Keratinocyte (primary cell): ENCODE data around the gene TUBGCP6.
"Not testable (repeated sequence)": the region's sequence is repeated elsewhere in the genome, so short reads cannot be mapped to it uniquely, and the experiment has no call there.

Source experiments
- EZH2 ChIP-seq: IDR thresholded peaks from one replicate; pipeline ENCODE4 v1.6.1; 2012; ENCODE audit warnings: inconsistent platforms, mild to moderate bottlenecking, low read length, moderate library complexity
- TF ChIP-seq, protein P1 (sequence below), 3 experiments: IDR thresholded peaks in 1 of 3; conservative IDR thresholded peaks in 1 of 3; optimal IDR thresholded peaks in 1 of 3; 2 replicates in 2 of 3; 3 replicates in 1 of 3; pipeline versions ENCODE3 to v1.5.1; 2011; ENCODE audit warnings: low read length in 3 of 3, mild to moderate bottlenecking in 3 of 3, moderate library complexity in 2 of 3, control low read depth in 1 of 3, inconsistent platforms in 1 of 3; ENCODE audit not compliant: insufficient read depth in 2 of 3; ENCODE audit errors: extremely low read depth in 1 of 3

DNA sequence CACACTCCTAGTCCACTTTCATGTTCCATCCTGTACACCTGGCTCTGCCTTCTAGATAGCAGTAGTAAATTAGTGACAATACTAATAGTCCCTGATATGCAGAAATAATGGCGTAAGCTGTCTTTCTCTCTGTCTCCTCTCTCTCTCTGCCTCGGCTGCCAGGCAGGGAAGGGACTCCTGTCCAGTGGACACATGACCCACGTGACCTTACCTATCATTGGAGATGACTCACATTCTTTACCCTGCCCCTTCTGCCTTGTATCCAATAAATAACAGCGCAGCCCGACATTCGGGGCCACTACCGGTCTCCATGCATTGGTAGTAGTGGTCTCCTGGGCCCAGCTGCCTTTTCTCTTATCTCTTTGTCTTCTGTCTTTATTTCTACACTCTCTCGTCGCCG is 29.0 kb upstream of the TUBGCP6 start:
- TF ChIP-seq, protein P1, sequence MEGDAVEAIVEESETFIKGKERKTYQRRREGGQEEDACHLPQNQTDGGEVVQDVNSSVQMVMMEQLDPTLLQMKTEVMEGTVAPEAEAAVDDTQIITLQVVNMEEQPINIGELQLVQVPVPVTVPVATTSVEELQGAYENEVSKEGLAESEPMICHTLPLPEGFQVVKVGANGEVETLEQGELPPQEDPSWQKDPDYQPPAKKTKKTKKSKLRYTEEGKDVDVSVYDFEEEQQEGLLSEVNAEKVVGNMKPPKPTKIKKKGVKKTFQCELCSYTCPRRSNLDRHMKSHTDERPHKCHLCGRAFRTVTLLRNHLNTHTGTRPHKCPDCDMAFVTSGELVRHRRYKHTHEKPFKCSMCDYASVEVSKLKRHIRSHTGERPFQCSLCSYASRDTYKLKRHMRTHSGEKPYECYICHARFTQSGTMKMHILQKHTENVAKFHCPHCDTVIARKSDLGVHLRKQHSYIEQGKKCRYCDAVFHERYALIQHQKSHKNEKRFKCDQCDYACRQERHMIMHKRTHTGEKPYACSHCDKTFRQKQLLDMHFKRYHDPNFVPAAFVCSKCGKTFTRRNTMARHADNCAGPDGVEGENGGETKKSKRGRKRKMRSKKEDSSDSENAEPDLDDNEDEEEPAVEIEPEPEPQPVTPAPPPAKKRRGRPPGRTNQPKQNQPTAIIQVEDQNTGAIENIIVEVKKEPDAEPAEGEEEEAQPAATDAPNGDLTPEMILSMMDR (optimal IDR thresholded peaks at IDR 0.05 in 1 of 3, IDR thresholded peaks at IDR 0.05 in 1 of 3, conservative IDR thresholded peaks at IDR 0.05 in 1 of 3; ENCODE audit: extremely low read depth in 1 of 3, insufficient read depth in 2 of 3, low read length in 3 of 3): not testable (repeated sequence)
- not testable (repeated sequence) for TF ChIP-seq EZH2
